GM18870 (cell line): ENCODE data around the gene ZMIZ1.

Experiments
- ATAC-seq: cut with Tn5 transposase; IDR thresholded peaks from one replicate; pipeline ENCODE4 v1.9.1; 2021; ENCODE audit warnings: moderate library complexity; ENCODE audit not compliant: unreplicated experiment

Gene ZMIZ1

DNA sequence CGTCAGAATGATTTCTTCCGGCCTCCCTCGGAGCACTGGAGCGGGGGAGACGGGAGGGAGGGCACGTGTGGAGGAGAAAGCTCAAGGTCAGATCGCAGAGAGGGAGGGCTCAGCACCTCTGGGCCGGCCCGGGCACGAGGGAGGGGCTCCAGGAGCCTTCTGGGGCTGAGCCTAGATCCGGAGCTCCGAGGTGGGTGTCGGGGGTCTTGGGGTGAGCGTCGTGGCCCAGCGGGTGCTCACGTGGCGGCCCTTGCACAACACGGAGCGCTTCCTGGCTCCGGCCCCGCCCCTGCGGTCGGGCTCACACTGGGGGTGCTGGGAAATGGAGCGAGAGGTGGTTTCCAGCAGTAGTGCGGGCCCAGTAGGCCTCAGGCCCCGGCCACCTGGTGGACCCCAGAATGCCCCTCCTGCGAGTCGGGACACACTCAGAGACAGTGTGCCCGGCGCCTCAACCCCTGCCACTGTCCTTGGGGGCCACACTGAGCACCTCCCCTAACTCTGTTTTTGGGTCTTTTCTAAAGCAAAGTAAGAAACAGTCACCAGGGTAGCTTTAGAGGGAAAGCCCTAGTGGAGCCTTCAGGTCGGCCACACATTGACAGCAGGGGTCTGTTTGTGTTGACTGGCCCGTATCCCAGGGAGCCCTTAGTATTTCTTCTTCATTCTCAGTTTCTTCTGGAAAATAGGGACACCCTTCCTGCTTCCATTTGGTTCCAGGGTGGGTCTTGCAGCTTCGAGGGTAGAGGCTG, 279.3 kb downstream of the ZMIZ1 start:
- ATAC-seq, result peak; percentile 46

- no peak for ATAC-seq
Measured at GRCh38 chr10:79348640-79348988, 279.8 kb downstream of the ZMIZ1 start.

- no peak for ATAC-seq
Measured at GRCh38 chr10:79349072-79349491, 280.3 kb downstream of the ZMIZ1 start.

DNA sequence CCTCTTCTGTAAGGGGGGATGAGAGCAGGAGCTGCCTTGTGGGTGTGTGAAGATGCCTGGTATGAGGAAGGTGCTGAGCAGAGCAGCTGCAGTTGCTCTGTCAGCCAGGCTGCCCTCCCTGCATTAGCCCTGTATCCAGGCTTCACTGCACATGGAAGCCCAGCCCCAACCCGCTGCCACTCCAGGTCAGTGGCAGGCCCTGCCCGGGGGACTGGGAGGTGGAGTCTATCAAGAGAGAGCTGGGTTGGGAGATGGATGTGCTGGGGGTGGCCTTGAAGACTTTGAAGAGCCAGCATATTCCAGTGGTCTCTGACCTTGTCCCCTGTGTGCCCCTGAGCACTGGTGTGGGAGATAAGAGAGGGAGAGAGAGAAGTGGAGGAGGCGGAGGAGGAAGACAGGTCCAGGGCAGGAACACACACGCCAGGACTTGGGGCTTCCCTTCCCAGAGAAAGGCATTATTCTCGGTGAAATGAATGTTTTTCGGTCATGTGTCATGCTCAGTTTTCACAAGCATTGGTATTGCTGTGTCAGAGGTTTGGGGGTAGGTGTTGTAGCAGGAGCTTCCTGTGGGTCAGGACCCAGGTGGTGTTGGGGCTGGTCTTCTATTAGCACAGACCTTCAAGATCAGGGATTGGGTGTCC, 281.1 kb downstream of the ZMIZ1 start:
- ATAC-seq, result no peak

- no peak for ATAC-seq
Measured at GRCh38 chr10:79350407-79351154, 281.8 kb downstream of the ZMIZ1 start.

DNA sequence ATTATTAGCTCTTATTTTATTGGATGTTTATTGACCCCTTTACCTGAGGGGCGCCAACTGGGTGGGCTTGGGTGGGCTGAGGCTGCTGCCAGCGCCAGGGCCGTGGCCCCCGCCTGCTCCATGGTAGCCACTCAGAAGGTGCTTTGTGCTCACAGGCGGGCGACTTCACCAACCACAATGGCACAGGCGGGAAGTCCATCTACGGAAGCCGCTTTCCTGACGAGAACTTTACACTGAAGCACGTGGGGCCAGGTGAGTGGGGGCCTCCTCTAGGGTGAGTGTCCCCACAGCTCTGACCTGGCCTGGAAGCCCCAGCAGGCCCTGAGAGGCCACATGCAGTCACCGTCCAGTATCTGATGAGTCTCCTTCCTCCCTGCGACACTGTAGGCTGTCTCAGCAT, 282.6 kb downstream of the ZMIZ1 start:
- no peak for ATAC-seq

DNA sequence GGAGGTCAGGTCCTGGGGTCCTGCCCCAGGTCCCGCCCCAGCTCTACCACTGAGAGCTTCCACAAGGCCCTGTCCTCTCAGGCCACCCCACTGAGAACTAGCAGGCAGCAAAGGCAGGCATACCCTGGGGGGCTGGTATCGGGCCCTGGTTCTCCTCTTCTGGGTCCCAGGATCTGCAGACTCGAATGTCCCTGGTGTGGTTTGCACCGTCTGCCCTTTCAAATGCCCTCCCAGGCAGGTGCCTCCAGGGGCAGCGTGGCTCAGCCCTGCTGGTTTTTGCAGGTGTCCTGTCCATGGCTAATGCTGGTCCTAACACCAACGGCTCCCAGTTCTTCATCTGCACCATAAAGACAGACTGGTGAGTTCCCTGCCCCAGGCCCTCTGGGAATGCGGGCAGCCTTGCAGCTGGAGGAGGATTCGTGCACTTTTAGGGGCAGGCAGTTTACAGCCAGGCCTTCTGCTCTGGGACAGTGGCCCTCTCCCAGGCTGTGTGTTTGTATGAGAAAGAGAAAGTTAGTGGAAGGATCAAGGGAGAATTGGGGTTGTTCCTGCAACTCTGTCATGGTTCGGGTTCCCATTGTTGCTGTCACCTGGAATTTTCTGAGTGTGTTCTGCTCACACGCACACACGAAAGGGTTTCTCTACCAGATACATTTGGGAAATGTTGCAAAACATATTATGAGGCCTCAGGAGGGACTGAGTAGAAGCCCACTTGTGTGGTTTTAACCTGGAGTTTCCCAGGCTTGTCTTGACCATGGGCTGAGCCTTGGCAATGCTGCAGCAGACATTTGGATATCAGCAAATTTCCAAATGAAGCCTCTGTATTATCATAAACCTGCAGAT, 283.5 kb downstream of the ZMIZ1 start:
- no peak for ATAC-seq

- ATAC-seq, result no peak
Measured at GRCh38 chr10:79353000-79353406, 284.2 kb downstream of the ZMIZ1 start.

- no peak for ATAC-seq
Measured at GRCh38 chr10:79353726-79354125, 285.0 kb downstream of the ZMIZ1 start.

DNA sequence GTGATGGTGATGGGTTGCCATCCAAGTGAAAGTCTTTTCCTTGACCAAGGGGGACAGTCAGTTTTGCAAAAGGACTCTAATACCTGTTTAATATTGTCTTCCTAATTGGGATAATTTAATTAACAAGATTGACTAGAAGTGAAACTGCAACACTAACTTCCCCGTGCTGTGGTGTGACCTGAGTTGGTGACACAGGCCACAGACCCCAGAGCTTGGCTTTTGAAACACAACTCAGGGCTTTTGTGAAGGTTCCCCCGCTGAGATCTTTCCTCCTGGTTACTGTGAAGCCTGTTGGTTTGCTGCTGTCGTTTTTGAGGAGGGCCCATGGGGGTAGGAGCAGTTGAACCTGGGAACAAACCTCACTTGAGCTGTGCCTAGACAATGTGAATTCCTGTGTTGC, 285.4 kb downstream of the ZMIZ1 start:
- no peak for ATAC-seq

- no peak for ATAC-seq
Measured at GRCh38 chr10:79354615-79355014, 285.8 kb downstream of the ZMIZ1 start.

DNA sequence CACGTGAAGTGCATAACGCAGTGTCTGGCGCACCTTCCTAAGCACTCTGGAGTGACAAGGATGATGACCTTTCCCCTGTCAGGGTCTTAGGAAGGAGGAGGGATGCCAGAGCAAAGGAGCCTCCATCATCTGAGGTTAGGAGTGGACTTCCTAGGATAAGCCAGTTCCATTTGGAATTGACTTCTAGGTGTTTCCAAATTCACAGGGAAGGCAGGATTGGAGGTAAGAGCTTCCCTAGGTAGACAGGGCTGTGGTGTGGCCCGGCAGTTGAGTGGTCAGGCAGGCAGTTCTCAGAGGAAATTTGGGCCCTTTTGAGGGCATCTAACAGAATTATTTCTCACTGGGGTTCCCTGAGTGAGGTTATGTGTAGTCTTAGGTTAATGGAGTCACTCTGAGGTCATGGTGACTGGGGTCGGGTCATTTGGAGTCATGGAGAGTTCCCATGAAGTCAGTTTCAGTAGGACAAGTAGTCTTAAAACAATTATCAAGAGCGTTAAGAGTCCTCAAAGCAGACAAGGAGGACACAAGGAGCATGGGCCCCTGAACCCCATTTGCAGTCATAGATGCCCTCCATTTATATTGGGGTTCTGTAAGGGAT, 286.8 kb downstream of the ZMIZ1 start:
- no peak for ATAC-seq

GRCh38 chr10:79356104-79356503, 287.3 kb downstream of the ZMIZ1 start:
- ATAC-seq, result no peak

DNA sequence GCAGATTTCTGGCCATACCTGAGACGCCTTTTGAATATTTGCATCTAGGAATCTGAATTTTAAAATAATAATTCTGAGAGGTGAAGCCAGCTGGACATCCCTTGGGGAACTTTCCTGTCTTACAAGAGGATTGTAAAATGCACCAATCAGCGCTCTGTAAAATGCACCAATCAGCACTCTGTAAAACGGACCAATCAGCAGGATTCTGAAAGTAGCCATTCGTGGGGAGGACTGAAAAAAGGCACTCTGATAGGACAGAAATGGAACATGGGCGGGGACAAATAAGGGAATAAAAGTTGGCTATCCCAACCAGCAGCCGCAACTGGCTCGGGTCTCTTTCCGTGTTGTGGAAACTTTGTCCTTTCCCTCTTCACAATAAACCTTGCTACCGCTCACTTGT, 288.4 kb downstream of the ZMIZ1 start:
- ATAC-seq, result no peak

DNA sequence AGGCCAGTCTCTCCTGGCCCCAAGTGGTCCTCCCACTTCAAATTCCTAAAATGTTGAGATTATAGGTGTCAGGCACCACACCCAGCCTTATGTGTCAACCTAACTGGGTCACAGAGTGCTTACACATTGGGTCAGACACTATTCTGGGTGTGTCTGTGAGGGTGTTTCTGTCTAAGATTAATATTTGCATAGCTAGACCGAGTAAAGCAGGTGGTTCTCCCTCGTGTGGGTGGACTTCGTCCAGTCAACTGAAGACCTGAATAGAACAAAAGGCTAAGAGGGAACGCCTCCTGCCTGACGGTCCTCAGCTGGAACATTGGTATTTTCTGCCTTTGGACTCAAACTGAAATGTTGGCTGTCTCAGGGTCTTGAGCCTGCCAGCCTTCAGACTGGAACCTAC, 290.0 kb downstream of the ZMIZ1 start:
- no peak for ATAC-seq

DNA sequence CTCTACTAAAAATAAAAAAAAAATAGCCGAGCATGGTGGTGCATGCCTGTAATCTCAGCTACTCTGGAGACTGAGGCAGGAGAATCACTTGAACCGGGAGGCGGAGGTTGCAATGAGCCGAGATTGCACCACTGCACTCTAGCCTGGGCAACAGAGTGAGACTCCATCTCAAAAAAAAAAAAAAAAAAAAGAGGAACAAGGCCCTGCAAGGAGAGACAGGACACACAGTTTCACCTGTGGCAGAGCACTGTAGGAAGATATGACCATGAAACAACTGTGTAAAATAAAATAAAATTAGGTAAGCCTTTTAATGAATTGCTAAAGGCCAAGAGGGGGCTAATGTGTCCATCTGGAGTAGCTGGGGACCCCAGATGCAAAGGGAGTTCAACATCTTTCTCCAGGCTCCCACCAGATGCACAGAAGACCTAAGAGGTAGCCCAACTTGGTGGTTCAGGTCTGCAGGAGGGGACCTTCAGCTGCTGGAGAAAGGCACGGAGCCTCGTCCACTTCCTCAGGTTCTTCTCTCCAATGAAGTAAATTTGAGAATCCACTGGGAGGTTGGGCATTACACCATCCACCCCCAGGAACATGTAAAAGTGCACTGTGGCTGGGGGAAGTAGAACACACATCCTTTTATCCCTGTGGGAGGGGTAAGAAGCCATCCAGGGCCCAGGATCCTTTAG, 291.2 kb downstream of the ZMIZ1 start:
- no peak for ATAC-seq

DNA sequence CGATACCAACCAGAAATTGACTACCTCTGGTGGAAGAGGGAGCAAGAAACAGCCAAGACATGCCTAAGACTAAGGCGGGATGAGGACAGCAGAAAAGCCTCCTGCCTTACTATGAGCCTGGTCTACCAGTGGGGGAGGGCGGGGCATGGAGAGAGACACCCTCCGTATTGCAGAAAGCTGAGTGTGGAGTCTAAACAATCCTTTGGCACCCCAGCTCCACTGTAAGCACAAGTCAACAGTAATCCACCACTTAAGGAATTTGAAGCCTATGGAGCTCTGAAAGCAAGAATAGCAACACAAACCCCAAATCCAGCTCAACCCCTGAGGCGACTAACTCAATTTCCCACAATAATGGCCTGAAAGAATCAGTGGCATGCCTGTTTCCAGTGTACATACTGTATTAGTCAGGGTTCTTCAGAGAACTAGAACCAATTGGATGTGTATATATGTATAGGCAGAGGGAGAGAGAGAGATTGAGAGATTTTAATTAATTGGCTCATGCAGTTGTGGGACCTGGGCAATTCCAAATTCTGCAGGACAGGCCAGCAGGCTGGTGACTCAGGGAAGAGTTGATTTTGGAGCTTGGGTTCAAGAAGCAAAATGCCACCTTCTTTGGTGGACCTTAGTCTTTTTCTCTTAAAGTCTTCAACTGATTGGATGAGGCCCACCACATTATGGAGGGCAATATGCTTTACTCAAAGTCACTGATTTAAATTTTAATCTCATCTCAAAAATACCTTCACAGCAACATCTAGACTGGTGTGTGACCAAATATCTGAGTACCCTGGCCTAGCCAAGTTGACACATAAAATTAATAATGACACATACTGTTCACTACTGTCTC, 292.0 kb downstream of the ZMIZ1 start:
- no peak for ATAC-seq

GRCh38 chr10:79361726-79362397, 293.1 kb downstream of the ZMIZ1 start:
- no peak for ATAC-seq
